ENCODE measurements around the gene FILIP1. TPM values are rescaled to one million over a fixed set of nuclear protein-coding genes. Genes with fewer than 3 reads are reported as not detected.

The FILIP1 gene
- total RNA-seq, 3 donors from 2014 or later = 2.9 to 4.3 (median 4.3) TPM

GRCh38 chr6:75243333-75244062, 250.1 kb downstream of the FILIP1 start, which contains the start of gene COX7A2:
Gene COX7A2 (minus strand): TSS chr6:75243801. CDS start chr6:75243734, 67 bp downstream.
- peak within 1 kb of the TSS; percentile 95 to 96 for H3K27ac ChIP-seq
- no peaks in the 10 kb centered on the region for H3K27me3 ChIP-seq
- TF ChIP-seq POLR2AphosphoS5 (IDR thresholded peaks at IDR 0.05) (peak; percentile 91 to 99 (median 93)), POLR2A (IDR thresholded peaks at IDR 0.05) (peak; percentile 90), CTCF (IDR thresholded peaks at IDR 0.05) (no peak)
- intact Hi-C loops (cut with DNase I; ENCODE audit: low total_unique reads) = no loop called here
- H3K4me3 ChIP-seq = peak within 1 kb of the TSS; percentile 72 to 89 (median 83)
- no peaks in the 10 kb centered on the region for H3K4me1 ChIP-seq
- no peaks in the 10 kb centered on the region for H3K9me3 ChIP-seq
- DNase-seq (ENCODE audit: low spot score in 2 of 2) = peak; percentile 89 to 90
- peaks cover 3% of the 10 kb centered on the region for H3K36me3 ChIP-seq

Other genes starting within 250 kb of the FILIP1 start
- gene COX7A2, start 250.0 kb downstream of the FILIP1 start, total RNA-seq = 100 to 1,000 TPM; 171 to 206 (median 204) TPM
- gene TMEM30A, start 209.0 kb downstream of the FILIP1 start, total RNA-seq = 10 to 100 TPM; 79.6 to 84.2 (median 79.7) TPM
- 100 to 1,000 TPM in 2 of 3 donors, 10 to 100 TPM in 1; 93.5 to 189 (median 152) TPM for gene SENP6, start 108.1 kb upstream of the FILIP1 start, total RNA-seq